GM18951 (cell line): ENCODE data around the gene SPRTN.

Source experiments
- POLR2A ChIP-seq: IDR thresholded peaks from 4 replicates; pipeline ENCODE4 v1.6.1; 2011; ENCODE audit warnings: mild to moderate bottlenecking; ENCODE audit not compliant: insufficient read length, insufficient read depth; ENCODE audit errors: extremely low read depth
- in situ Hi-C: fragments of 300-500 bp; cut with MboI; formaldehyde crosslinking; loops from one replicate; pipeline ENCODE4 v1.12.0; 2022; ENCODE audit warnings: low sequenced_read_pairs, mixed read lengths, inconsistent platforms; ENCODE audit not compliant: unreplicated experiment

SPRTN gene

DNA sequence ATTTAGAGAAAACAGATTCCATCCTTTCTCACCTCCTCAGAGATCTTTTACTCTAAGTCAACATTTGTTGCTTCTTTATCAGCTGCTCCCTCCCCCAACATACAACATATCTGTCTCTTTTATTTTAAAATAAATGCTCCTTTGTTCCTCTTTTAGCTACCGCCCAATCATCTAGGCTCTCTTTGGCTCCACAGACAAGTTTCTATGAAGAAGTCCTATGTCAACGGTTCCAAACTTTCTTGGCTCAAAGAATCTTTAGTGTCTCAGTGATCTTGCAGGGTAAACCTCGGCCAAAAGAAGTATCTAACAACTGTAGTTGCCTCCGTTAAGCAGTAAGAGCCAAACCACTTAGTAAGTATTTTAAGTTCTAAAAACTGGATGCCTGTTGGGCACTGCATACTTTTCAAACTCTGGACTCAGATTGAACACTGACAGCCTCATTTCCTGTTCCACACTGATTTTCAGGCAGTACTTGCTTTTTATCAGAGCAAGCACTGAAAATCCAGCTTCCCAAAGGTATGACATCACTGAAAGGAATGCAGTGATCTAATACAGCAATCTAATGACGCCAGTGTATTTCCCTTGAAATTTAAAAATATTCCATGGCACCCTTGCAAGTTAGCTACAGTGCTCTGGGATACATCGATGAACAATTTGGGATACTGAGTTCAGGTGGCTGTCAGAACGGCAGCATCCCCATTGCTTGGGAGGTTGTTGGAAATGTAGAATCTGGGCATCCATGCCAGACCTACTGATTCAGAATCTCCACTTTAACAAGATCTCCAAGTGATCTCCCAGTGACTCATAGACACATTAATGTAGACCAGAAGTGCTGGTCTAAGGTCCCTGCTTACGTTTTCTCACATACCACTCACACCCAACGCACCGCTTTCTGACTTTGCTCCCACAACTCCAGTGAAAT is 57.2 kb downstream of the SPRTN start:
- in situ Hi-C loops, result no loop called here
- TF ChIP-seq POLR2A, result no peak

DNA sequence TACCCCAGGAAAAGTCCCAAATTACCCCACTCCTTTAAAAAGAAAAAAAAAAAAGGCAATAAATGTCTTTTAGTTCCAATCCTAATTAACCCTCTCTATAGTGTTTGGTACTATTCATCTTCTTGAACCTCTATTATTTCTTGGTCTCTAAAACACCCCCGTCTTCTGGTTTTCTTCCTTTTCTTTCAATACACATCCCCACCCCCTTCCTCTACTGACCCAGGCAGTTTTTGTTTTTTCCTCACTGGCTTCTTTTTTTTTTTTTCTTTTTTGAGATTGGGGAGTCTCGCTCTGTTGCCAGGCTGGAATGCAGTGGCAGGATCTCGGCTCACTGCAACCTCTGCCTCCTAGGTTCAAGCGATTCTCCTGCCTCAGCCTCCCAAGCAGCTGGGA is 57.9 kb downstream of the SPRTN start:
- TF ChIP-seq POLR2A, result no peak
- in situ Hi-C loops, result no loop called here

- TF ChIP-seq POLR2A, result no peak
- in situ Hi-C loops, result no loop called here
Observed at GRCh38 chr1:231396643-231397042, 58.5 kb downstream of the SPRTN start.

- in situ Hi-C loops, result no loop called here
- TF ChIP-seq POLR2A, result no peak
Observed at GRCh38 chr1:231397886-231398671, 60.0 kb downstream of the SPRTN start.

DNA sequence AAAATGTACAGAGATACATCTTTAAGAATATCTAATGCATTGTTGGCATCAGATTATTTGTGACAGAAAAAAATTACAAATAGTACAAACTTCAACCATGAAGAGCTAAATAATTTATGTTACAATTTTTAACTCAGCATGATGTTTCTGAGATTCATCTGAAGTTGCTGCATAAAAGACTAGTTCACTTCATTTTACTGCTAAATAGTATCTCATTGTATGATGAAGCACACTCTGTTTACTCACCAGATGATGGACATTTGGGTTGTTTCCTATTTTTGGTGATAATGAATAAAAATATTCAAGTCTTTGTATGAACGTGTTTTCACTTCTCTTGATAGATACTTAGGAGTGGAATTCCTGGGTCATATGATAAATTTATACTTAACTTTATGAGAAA is 63.4 kb downstream of the SPRTN start:
- in situ Hi-C loops, result no loop called here
- no peak for TF ChIP-seq POLR2A

DNA sequence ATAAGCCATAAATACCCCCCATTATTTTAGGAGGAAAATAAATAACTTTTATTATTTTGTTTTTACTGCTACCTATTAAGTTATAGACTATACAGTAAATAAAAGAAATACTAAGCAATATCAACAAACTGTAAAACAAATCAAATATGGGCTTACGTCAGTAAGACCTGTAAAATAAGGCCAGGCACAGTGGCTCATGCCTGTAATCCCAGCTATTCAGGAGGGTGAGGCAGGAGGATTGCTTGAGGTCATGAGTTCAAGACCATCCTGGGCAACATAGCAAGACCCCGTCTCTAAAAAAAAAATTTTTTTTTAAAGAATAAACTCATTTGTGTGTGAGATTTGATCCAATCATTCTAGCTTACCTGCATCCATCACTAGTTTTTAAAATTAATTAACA is 66.2 kb downstream of the SPRTN start:
- no peak for TF ChIP-seq POLR2A
- in situ Hi-C loops, result no loop called here
